Measurements from ENCODE around the gene FAM107B. TPM values are rescaled to one million over a fixed set of nuclear protein-coding genes. Genes with fewer than 3 reads are reported as not detected.
A peak's percentile ranks its signal among the peaks of the same experiment; 100 is the strongest.

Gene FAM107B
- total and polyA plus RNA-seq, 2 of the 4 experiments (the other 2 are of a cell fraction) = 26.4 to 27.1 TPM

GRCh38 chr10:14665865-14666857, 108.5 kb downstream of the FAM107B start:
- no peaks in the 10 kb centered on the region for H3K79me1 ChIP-seq (ENCODE audit: low read depth in 1 of 2, low read length in 2 of 2)
- H2BK15ac ChIP-seq (ENCODE audit: low read depth, low read length) = no peak overlapping the region
- H4K8ac ChIP-seq (ENCODE audit: low read depth in 2 of 2, low read length in 2 of 2) = no peak overlapping the region
- ChIA-PET CTCF (no interaction called here), POLR2A (ENCODE audit: unreplicated experiment) (interaction anchor here (0.6 kb wide), 1 partner anchor 9 kb away, joined by 6 read pairs; no protein-coding TSS in a partner anchor)
- H2BK5ac ChIP-seq (ENCODE audit: low read depth, low read length, poor library complexity, severe bottlenecking) = no peak overlapping the region
- H2AK5ac ChIP-seq (ENCODE audit: low read depth, low read length) = no peak overlapping the region
- no peak overlapping the region for H2BK120ac ChIP-seq (ENCODE audit: low read depth, low read length)
- no peak overlapping the region for H3K4me2 ChIP-seq (ENCODE audit: low read depth, low read length)
- H3K27ac ChIP-seq (ENCODE audit: insufficient read depth, low read length) = no peak overlapping the region
- no peaks in the 10 kb centered on the region for H3K27me3 ChIP-seq (ENCODE audit: control insufficient read depth, insufficient read depth, low read length)
- H3K4me1 ChIP-seq (ENCODE audit: control insufficient read depth, insufficient read depth, low read length) = peaks cover 4% of the 10 kb centered on the region
- peaks cover 4% of the 10 kb centered on the region; the same call in 1 of the 2 replicates for H4K20me1 ChIP-seq (ENCODE audit: insufficient read depth, low read length)
- H3K56ac ChIP-seq (ENCODE audit: extremely low read depth, insufficient read depth, low read length) = no peak overlapping the region
- no peak overlapping the region for H3K9ac ChIP-seq (ENCODE audit: low read depth, low read length)
- peaks cover 3% of the 10 kb centered on the region; the same call in 1 of the 2 replicates for H3K9me1 ChIP-seq (ENCODE audit: insufficient read depth, low read length)
- intact Hi-C loops (cut with micrococcal nuclease) = no loop called here
- no peak overlapping the region for H3K4ac ChIP-seq (ENCODE audit: low read depth, low read length)
- dilution Hi-C loops (cut with HindIII; ENCODE audit: low sequenced_read_pairs, unreplicated experiment) = no loop called here
- DNase-seq = peak; percentile 23
- TF ChIP-seq USF2 (IDR thresholded peaks at IDR 0.05; ENCODE audit: low read depth, low read length) = no peak
- TF ChIP-seq NFE2L2 (IDR thresholded peaks at IDR 0.05; ENCODE audit: low read depth, low read length) = no peak
- TF ChIP-seq CHD1 (IDR thresholded peaks at IDR 0.05; ENCODE audit: low read depth, low read length) = no peak
- no peak for TF ChIP-seq MAFK (IDR thresholded peaks at IDR 0.05; ENCODE audit: low read depth, low read length)
- no peak for TF ChIP-seq RAD21 (IDR thresholded peaks at IDR 0.05; ENCODE audit: low read length)
- TF ChIP-seq POLR2A (IDR thresholded peaks at IDR 0.05; ENCODE audit: low read depth, low read length) = no peak
- 0% methylated on average over 1 of the region's 6 CpGs; no CpG with 5 or more reads in 1 of the 2 experiments for WGBS, 2 experiments (ENCODE audit: extremely low coverage in 2 of 2, insufficient read length in 1 of 2)
- H2BK20ac ChIP-seq (ENCODE audit: low read depth, low read length) = no peak overlapping the region
- H2AK9ac ChIP-seq (replicated peaks; ENCODE audit: low read depth, low read length, poor library complexity) = no peak overlapping the region
- no peak overlapping the region for H3K23ac ChIP-seq (ENCODE audit: low read depth, low read length)
- no TSS peak for BruUV-seq (replicated peaks)
- no peak overlapping the region for H3K4me3 ChIP-seq (ENCODE audit: insufficient read depth, low read depth, low read length)
- ATAC-seq (ENCODE audit: low read depth) = no peak
- H3K18ac ChIP-seq (ENCODE audit: low read depth, low read length) = no peak overlapping the region
- H4K5ac ChIP-seq (ENCODE audit: low read depth, low read length) = no peak overlapping the region
- H3K36me3 ChIP-seq (ENCODE audit: control insufficient read depth, insufficient read depth, low read length) = no peaks in the 10 kb centered on the region
- no peak overlapping the region for H4K91ac ChIP-seq (ENCODE audit: insufficient read depth, low read depth, low read length)
- in situ Hi-C loops (cut with MboI; ENCODE audit: low sequenced_read_pairs) = no loop called here
- H2AFZ ChIP-seq (replicated peaks; ENCODE audit: low read length, poor library complexity) = no peak overlapping the region
- no peak overlapping the region for H3K14ac ChIP-seq (replicated peaks; ENCODE audit: low read depth, low read length)
- H3K9me3 ChIP-seq (ENCODE audit: control insufficient read depth, insufficient read depth, low read length) = no peaks in the 10 kb centered on the region

All from IMR-90 (cell line).